Measurements from ENCODE around the gene FNDC3B. TPM values are rescaled to one million over a fixed set of nuclear protein-coding genes. Genes with fewer than 3 reads are reported as not detected.
A peak's percentile ranks its signal among the peaks of the same experiment; 100 is the strongest.

Gene FNDC3B
- total and polyA plus RNA-seq, 4 donors, result 23.3 to 74.2 (median 32.9) TPM

DNA sequence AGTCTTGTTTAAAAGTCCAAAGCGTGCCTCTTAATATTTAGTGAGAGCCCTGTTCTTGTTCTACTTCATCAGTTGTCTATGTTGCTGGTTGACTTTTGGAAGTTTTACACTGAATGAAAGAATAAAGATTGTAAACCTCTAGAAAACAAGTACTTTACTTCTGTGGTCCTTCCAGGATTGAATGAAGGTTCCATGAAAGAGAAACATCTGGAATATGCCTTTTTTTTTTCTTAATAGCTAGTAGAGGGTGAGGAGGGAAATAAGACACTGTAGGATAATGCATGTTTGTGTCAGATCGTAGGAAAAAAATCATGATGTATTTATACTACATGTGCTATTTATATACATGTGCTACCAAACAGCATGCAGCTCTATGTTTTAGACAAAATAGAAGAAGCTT is 205.9 kb downstream of the FNDC3B start:
- no peaks in the 10 kb centered on the region for H3K27me3 ChIP-seq (ENCODE audit: control insufficient read depth in 4 of 4, insufficient read depth in 4 of 4, low read length in 3 of 4)
- H3K4me3 ChIP-seq (ENCODE audit: low read depth in 1 of 3, low read length in 3 of 3), result no peak overlapping the region
- no peak overlapping the region for H3K27ac ChIP-seq (ENCODE audit: low read depth in 1 of 2, low read length in 2 of 2)
- TF ChIP-seq GABPA (IDR thresholded peaks at IDR 0.05 in 1 of 2, conservative IDR thresholded peaks at IDR 0.05 in 1 of 2), result no peak
- TF ChIP-seq, protein P1, sequence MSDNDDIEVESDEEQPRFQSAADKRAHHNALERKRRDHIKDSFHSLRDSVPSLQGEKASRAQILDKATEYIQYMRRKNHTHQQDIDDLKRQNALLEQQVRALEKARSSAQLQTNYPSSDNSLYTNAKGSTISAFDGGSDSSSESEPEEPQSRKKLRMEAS (IDR thresholded peaks at IDR 0.05), result no peak
- TF ChIP-seq RAD21 (IDR thresholded peaks at IDR 0.05), result no peak
- TF ChIP-seq FOXA2 (IDR thresholded peaks at IDR 0.05), result no peak
- TF ChIP-seq SP1 (IDR thresholded peaks at IDR 0.05), result no peak
- TF ChIP-seq, protein P2, sequence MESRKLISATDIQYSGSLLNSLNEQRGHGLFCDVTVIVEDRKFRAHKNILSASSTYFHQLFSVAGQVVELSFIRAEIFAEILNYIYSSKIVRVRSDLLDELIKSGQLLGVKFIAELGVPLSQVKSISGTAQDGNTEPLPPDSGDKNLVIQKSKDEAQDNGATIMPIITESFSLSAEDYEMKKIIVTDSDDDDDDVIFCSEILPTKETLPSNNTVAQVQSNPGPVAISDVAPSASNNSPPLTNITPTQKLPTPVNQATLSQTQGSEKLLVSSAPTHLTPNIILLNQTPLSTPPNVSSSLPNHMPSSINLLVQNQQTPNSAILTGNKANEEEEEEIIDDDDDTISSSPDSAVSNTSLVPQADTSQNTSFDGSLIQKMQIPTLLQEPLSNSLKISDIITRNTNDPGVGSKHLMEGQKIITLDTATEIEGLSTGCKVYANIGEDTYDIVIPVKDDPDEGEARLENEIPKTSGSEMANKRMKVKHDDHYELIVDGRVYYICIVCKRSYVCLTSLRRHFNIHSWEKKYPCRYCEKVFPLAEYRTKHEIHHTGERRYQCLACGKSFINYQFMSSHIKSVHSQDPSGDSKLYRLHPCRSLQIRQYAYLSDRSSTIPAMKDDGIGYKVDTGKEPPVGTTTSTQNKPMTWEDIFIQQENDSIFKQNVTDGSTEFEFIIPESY (IDR thresholded peaks at IDR 0.05), result no peak
- TF ChIP-seq HNF4A (conservative IDR thresholded peaks at IDR 0.05), result no peak
- TF ChIP-seq ATF3 (IDR thresholded peaks at IDR 0.05), result no peak
- no peak for TF ChIP-seq YY1 (IDR thresholded peaks at IDR 0.05)
- no peak for TF ChIP-seq TAF1 (conservative IDR thresholded peaks at IDR 0.05)
- TF ChIP-seq JUND (IDR thresholded peaks at IDR 0.05), result no peak
- no peak for TF ChIP-seq NR2F2 (IDR thresholded peaks at IDR 0.05)
- no peak for TF ChIP-seq EGR1 (IDR thresholded peaks at IDR 0.05; ENCODE audit: low read depth in 2 of 2)
- TF ChIP-seq FOXA1 (IDR thresholded peaks at IDR 0.05), result no peak
- TF ChIP-seq, protein P3, sequence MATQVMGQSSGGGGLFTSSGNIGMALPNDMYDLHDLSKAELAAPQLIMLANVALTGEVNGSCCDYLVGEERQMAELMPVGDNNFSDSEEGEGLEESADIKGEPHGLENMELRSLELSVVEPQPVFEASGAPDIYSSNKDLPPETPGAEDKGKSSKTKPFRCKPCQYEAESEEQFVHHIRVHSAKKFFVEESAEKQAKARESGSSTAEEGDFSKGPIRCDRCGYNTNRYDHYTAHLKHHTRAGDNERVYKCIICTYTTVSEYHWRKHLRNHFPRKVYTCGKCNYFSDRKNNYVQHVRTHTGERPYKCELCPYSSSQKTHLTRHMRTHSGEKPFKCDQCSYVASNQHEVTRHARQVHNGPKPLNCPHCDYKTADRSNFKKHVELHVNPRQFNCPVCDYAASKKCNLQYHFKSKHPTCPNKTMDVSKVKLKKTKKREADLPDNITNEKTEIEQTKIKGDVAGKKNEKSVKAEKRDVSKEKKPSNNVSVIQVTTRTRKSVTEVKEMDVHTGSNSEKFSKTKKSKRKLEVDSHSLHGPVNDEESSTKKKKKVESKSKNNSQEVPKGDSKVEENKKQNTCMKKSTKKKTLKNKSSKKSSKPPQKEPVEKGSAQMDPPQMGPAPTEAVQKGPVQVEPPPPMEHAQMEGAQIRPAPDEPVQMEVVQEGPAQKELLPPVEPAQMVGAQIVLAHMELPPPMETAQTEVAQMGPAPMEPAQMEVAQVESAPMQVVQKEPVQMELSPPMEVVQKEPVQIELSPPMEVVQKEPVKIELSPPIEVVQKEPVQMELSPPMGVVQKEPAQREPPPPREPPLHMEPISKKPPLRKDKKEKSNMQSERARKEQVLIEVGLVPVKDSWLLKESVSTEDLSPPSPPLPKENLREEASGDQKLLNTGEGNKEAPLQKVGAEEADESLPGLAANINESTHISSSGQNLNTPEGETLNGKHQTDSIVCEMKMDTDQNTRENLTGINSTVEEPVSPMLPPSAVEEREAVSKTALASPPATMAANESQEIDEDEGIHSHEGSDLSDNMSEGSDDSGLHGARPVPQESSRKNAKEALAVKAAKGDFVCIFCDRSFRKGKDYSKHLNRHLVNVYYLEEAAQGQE (IDR thresholded peaks at IDR 0.05), result no peak
- H3K4me1 ChIP-seq (ENCODE audit: control insufficient read depth in 4 of 4, insufficient read depth in 4 of 4, low read length in 3 of 4), result peaks cover 0 to 12% (median 5%) of the 10 kb centered on the region in 4 donors
- WGBS, result 94% methylated on average over 2 of the region's 2 CpGs
- H3K9me3 ChIP-seq (ENCODE audit: control insufficient read depth in 4 of 4, low read length in 3 of 4), result peaks cover 0 to 3% (median 1%) of the 10 kb centered on the region in 4 donors
- DNase-seq (ENCODE audit: low spot score), result no peak
- H3K9ac ChIP-seq (ENCODE audit: low read depth in 1 of 2, low read length in 2 of 2), result no peak overlapping the region
- peaks cover 3 to 19% (median 5%) of the 10 kb centered on the region in 4 donors for H3K36me3 ChIP-seq (ENCODE audit: control insufficient read depth in 4 of 4, insufficient read depth in 3 of 4, low read depth in 1 of 4, low read length in 3 of 4)

GRCh38 chr3:172246107-172246844 is 206.9 kb downstream of the FNDC3B start:
- no peak overlapping the region for H3K27ac ChIP-seq (ENCODE audit: low read depth in 1 of 2, low read length in 2 of 2)
- no peaks in the 10 kb centered on the region for H3K27me3 ChIP-seq (ENCODE audit: control insufficient read depth in 4 of 4, insufficient read depth in 4 of 4, low read length in 3 of 4)
- DNase-seq (ENCODE audit: low spot score), result no peak
- H3K9ac ChIP-seq (ENCODE audit: low read depth in 1 of 2, low read length in 2 of 2), result no peak overlapping the region
- H3K4me1 ChIP-seq (ENCODE audit: control insufficient read depth in 4 of 4, insufficient read depth in 4 of 4, low read length in 3 of 4), result peaks cover 0 to 12% (median 5%) of the 10 kb centered on the region in 4 donors
- peaks cover 3 to 19% (median 7%) of the 10 kb centered on the region in 4 donors for H3K36me3 ChIP-seq (ENCODE audit: control insufficient read depth in 4 of 4, insufficient read depth in 3 of 4, low read depth in 1 of 4, low read length in 3 of 4)
- no peak overlapping the region for H3K4me3 ChIP-seq (ENCODE audit: low read depth in 1 of 3, low read length in 3 of 3)
- WGBS, result 44% methylated on average over 10 of the region's 10 CpGs
- H3K9me3 ChIP-seq (ENCODE audit: control insufficient read depth in 4 of 4, low read length in 3 of 4), result peaks cover 0 to 3% (median 1%) of the 10 kb centered on the region in 4 donors
- TF ChIP-seq GABPA (IDR thresholded peaks at IDR 0.05 in 1 of 2, conservative IDR thresholded peaks at IDR 0.05 in 1 of 2) (no peak), FOXA2 (IDR thresholded peaks at IDR 0.05) (no peak), SP1 (IDR thresholded peaks at IDR 0.05) (no peak), EGR1 (IDR thresholded peaks at IDR 0.05; ENCODE audit: low read depth in 2 of 2) (no peak), RAD21 (IDR thresholded peaks at IDR 0.05) (peak; percentile 11 to 39), TAF1 (conservative IDR thresholded peaks at IDR 0.05) (no peak), RXRA (IDR thresholded peaks at IDR 0.05) (peak; percentile 77 to 83), ATF3 (IDR thresholded peaks at IDR 0.05) (no peak), HNF4G (IDR thresholded peaks at IDR 0.05) (no peak), NR2F2 (IDR thresholded peaks at IDR 0.05) (no peak), YY1 (IDR thresholded peaks at IDR 0.05) (peak; percentile 25), CTCF (IDR thresholded peaks at IDR 0.05; ENCODE audit: low read depth, low read length, missing input control) (no peak), JUND (IDR thresholded peaks at IDR 0.05) (no peak)
- TF ChIP-seq, protein P2 (IDR thresholded peaks at IDR 0.05), result no peak
- TF ChIP-seq, protein P1 (IDR thresholded peaks at IDR 0.05), result no peak

Measured in liver (tissue), 9 donors.